Activated naive CD8-positive, alpha-beta T cell treated with anti-CD3 and anti-CD28 coated beads, Interleukin-2, amount 50 U/mL, for 24 hours (primary cell): ENCODE results near the gene TOM1L2.

ENCODE experiments used
- ATAC-seq: fragments of 150-1000 bp; cut with Tn5 transposase; one replicate; pipeline ENCODE4 v1.10.0; 2021
- DNase-seq: peaks from one replicate; pipeline ENCODE4 v3.0.0; 2021
- H3K27ac Mint-ChIP-seq: one replicate; pipeline ENCODE4 v1.8.0; 2021; ENCODE audit warnings: mild to moderate bottlenecking, mixed read lengths
- H3K27me3 Mint-ChIP-seq: one replicate; pipeline ENCODE4 v1.8.0; 2021; ENCODE audit warnings: mixed read lengths
- H3K36me3 Mint-ChIP-seq: one replicate; pipeline ENCODE4 v1.8.0; 2021; ENCODE audit warnings: low read depth, mixed read lengths
- H3K4me1 Mint-ChIP-seq: one replicate; pipeline ENCODE4 v1.8.0; 2021; ENCODE audit warnings: mixed read lengths
- H3K4me3 Mint-ChIP-seq: one replicate; pipeline ENCODE4 v1.8.0; 2021; ENCODE audit warnings: mild to moderate bottlenecking, moderate library complexity, mixed read lengths
- H3K9me3 Mint-ChIP-seq: one replicate; pipeline ENCODE4 v1.8.0; 2021; ENCODE audit warnings: mixed read lengths

TOM1L2 gene

DNA sequence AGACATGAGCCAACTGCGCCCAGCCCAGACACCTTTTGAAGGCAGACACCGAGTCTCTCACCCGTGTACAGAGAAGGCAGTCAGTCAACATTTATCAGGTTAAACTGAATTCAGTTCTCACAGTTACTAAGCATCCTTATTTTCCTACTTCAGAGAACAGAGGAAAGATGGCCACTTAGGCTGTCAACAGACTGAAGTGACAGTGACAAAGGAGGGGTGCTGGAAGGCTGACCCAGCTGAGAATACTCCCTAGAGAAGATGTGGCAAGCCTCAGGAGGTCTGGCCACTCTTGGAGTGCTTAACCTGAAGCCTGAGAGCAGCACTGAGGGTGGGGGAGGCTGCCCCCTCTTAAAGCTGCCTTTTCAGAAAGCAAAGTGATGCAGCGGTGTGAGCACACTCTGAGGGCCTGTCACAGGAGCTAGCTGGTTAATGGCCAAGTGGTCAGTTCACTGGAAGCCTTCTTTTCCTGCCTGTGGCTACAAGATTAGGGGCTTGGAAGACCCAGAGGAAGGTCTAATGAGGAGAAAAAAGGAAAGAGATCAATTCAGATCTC, 84.4 kb downstream of the TOM1L2 start:
- no peaks in the 10 kb centered on the region for H3K27me3 Mint-ChIP-seq
- ATAC-seq (no peak), DNase-seq (no peak)
- no peak overlapping the region for H3K4me3 Mint-ChIP-seq
- H3K27ac Mint-ChIP-seq, result no peak overlapping the region
- H3K36me3 Mint-ChIP-seq, result no peaks in the 10 kb centered on the region
- no peaks in the 10 kb centered on the region for H3K9me3 Mint-ChIP-seq
- peaks cover 8% of the 10 kb centered on the region for H3K4me1 Mint-ChIP-seq

DNA sequence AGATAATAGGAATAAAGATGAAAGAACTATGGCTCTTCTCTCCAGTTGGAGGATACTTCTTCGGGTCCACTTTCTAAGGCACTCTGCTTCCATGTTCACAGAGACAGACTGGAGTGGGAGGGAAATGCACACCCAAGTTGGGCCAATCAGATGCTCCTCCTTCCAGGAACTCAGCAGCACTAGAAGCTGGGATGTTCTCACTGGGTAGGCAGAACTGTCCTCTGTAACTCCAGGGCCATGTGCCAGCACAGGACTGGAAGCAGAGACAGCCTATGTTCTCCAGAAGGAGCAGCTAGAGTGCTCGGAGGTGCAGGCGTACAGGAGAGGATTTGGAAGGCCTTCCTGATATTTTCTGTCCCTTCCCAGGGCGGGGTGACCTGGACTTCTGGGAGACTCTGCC, 85.5 kb downstream of the TOM1L2 start:
- Mint-ChIP-seq H3K36me3 (no peaks in the 10 kb centered on the region), H3K27ac (no peak overlapping the region), H3K9me3 (no peaks in the 10 kb centered on the region), H3K4me3 (no peak overlapping the region), H3K27me3 (no peaks in the 10 kb centered on the region), H3K4me1 (peaks cover 4% of the 10 kb centered on the region)
- DNase-seq (no peak), ATAC-seq (no peak)

DNA sequence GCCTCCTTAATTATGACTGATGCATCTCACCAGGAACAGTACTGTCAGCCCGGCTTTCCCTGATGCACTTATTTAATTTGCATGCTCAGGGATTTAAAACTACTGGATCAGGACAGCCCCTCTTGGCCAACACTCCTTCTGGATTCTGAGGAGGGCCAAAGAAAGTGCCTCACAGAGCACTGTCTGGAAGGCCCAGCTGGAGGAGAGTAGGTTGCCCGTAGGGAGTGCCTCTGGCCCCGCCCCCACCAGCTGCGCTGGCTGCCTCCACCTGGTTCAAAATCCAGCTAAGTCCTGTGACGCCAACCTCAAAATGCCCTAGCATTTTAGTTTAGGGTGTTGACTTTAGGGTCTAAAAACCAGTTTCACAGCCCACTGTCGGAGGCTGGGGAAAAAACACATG, 86.0 kb downstream of the TOM1L2 start:
- Mint-ChIP-seq H3K27me3 (no peaks in the 10 kb centered on the region), H3K27ac (no peak overlapping the region)
- ATAC-seq, result no peak

DNA sequence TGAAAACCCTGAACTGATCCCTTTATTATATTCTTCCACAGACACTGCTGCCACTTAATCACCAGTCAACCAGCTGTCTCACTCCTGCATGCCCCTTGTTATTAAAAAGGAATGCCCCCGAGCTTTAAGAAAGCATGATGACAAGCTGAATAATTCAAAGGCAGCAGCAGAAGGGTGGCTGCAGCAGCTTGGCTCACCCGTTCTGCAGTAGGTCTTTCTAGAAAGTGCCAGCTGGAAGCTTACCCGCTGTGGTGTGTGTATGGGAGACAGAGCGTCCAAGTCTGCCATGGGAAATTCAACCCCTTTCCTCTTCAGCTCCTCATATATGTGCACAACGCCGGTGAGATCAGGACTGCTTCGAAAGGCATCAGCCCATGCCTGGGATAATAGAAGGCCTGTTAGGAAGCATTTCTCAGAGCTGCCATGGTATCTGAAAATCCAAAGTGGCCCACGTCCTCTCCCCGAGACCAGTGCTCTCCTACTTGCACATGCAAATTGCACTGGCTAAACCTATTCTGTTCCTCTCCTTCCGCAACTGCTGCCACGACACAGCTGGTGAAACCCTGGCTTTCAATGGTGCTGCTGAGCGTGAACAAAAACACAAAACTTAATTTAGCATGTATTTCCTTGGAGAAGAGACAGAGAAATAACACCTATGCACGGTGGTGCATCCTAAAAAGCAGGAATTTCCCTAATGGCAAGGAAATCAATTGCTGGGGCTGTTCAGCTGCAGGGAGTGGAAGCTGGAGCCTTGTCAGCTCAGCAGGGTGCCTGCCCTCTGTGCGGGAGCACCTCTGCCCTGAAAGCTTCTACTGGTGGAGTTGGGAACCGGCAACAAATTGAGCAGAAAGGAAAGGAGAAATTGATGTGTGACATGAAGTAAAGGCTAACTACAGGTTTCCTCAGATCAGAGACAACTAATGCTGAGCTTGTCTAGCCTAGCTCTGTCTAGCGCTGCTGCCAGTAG, 87.5 kb downstream of the TOM1L2 start:
- H3K36me3 Mint-ChIP-seq, result no peaks in the 10 kb centered on the region
- ATAC-seq (no peak), DNase-seq (no peak)
- H3K4me1 Mint-ChIP-seq, result peaks cover 2% of the 10 kb centered on the region
- no peaks in the 10 kb centered on the region for H3K9me3 Mint-ChIP-seq
- H3K27me3 Mint-ChIP-seq, result no peaks in the 10 kb centered on the region
- no peak overlapping the region for H3K4me3 Mint-ChIP-seq
- H3K27ac Mint-ChIP-seq, result no peak overlapping the region

More for the DNA sequence above, 86.0 kb downstream of the TOM1L2 start:
- DNase-seq, result no peak
- Mint-ChIP-seq H3K36me3 (no peaks in the 10 kb centered on the region), H3K9me3 (no peaks in the 10 kb centered on the region), H3K4me3 (no peak overlapping the region), H3K4me1 (peaks cover 4% of the 10 kb centered on the region)

DNA sequence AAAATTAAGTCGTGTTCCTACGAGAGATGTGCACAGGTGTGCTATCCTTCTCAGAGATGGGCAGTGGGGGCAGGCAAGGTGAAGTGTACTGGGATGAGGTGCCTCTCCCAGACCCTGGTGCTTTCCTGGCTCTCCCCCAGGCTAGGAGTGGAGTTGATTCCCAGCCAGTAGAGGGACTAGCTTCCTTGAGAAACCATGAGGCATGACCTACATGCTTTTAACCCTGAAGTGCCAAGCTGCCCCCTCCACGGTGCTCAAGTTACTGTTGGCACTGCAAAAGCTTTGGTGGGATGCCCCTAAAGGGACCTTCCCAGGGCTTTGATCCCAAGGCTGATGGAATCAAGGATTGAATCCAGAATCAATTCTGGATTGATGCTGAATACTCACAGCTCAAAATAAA, 88.4 kb downstream of the TOM1L2 start:
- H3K27me3 Mint-ChIP-seq, result no peaks in the 10 kb centered on the region
- no peaks in the 10 kb centered on the region for H3K4me1 Mint-ChIP-seq
- DNase-seq, result no peak
- no peaks in the 10 kb centered on the region for H3K36me3 Mint-ChIP-seq
- no peak overlapping the region for H3K4me3 Mint-ChIP-seq
- ATAC-seq, result no peak
- H3K27ac Mint-ChIP-seq, result no peak overlapping the region
- no peaks in the 10 kb centered on the region for H3K9me3 Mint-ChIP-seq

DNA sequence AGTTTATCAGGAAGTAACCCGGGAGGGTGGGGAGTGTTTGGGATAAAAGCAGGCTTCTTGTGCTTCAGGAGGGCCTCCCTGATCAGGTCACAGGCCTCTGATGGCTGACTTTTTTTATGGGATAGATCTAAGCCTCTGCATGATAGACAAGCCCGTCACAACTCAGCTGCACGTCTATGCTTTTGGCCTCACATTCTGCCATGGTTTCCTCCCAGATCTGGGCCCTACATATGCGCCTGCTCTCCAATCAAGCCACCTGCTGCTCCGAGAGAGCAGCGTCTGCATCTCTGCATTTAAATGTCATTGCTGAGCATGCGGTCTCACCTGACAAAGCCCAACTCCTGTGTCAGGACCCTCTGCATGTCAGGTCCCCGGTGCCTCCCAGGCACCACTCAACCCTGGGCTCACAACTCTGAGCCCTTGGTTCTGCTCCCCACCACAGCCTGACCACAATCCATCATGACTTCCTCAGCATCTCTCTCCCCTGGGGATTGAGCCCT, 90.1 kb downstream of the TOM1L2 start:
- Mint-ChIP-seq H3K27me3 (no peaks in the 10 kb centered on the region), H3K4me3 (no peak overlapping the region), H3K9me3 (no peaks in the 10 kb centered on the region), H3K36me3 (no peaks in the 10 kb centered on the region), H3K27ac (no peak overlapping the region), H3K4me1 (no peaks in the 10 kb centered on the region)
- ATAC-seq (no peak), DNase-seq (no peak)

DNA sequence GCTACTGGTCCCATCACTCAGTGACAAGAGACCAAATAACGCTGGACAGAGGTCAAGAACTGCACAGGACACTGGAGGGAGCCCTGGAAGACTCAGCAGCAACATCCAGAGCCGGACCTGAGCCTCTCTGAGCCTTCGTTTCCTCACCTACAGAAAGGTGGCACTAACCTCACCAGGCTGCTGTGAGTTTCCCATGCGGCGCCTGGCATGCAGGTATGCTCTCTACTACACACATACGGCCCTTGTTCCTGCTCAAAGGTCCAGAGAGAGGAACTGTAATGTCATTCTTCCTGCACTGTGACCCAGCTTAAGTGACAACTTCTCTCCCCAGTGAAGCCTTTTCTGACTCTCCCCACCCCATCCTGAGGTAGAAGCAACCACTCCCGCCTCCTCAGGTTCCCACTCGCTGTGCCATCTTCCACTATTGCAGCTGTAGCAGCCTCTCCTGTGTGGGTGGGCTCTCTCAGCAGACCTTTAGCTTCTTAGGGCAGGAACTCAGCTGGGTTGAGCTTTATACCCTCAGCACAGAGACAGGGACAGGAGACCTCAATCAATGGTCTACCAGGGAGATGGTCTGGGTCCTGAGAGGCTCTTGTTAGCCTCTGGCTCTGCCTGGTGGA, 91.5 kb downstream of the TOM1L2 start:
- H3K4me1 Mint-ChIP-seq, result no peaks in the 10 kb centered on the region

DNA sequence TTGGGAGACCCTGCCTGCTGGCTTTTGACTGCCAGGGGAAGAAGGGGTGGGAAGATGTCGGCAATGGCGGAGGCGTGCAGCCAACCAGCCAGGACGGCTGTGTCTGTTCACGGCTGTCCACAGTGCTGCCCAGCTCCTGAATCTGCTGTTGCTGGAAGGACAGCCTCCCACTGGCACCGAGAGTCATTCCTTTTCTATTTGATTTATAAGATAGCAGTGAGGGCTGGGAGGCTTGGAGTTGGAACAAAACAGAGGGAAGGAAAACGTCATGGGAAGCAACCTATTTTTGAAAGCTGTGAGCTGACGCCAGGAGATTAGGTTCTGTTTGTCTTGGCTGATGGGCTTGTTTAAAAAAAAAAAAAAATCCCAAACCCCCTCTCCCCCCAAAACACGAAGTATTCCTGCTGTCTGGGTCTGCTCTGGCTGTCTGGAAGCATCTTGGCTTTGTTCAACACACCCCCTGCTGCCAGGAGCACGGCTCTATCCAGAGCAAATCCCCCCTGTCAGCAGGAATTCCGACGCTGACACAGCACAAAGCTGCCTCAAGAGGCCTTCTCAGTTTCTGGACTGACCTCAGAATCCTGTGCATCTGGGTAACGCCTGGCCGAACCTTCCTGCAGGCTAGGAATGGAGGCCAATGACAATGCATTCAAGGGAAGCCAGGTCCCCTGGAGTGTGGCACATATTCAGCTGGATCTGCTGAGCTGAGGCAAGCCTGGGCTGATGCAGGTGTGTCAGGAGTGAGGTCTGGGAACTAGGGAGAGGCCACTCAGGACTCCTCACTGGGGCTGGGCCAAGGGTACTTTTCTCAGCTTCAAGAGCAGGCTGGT, 94.5 kb downstream of the TOM1L2 start:
- Mint-ChIP-seq H3K4me1 (no peaks in the 10 kb centered on the region), H3K27me3 (no peaks in the 10 kb centered on the region), H3K4me3 (no peak overlapping the region), H3K9me3 (no peaks in the 10 kb centered on the region), H3K27ac (no peak overlapping the region), H3K36me3 (no peaks in the 10 kb centered on the region)
- ATAC-seq, result no peak
- no peak for DNase-seq

More for the DNA sequence above, 91.5 kb downstream of the TOM1L2 start:
- no peaks in the 10 kb centered on the region for H3K9me3 Mint-ChIP-seq
- H3K4me3 Mint-ChIP-seq, result no peak overlapping the region
- ATAC-seq (no peak), DNase-seq (no peak)
- H3K27ac Mint-ChIP-seq, result no peak overlapping the region
- H3K27me3 Mint-ChIP-seq, result no peaks in the 10 kb centered on the region
- no peaks in the 10 kb centered on the region for H3K36me3 Mint-ChIP-seq

DNA sequence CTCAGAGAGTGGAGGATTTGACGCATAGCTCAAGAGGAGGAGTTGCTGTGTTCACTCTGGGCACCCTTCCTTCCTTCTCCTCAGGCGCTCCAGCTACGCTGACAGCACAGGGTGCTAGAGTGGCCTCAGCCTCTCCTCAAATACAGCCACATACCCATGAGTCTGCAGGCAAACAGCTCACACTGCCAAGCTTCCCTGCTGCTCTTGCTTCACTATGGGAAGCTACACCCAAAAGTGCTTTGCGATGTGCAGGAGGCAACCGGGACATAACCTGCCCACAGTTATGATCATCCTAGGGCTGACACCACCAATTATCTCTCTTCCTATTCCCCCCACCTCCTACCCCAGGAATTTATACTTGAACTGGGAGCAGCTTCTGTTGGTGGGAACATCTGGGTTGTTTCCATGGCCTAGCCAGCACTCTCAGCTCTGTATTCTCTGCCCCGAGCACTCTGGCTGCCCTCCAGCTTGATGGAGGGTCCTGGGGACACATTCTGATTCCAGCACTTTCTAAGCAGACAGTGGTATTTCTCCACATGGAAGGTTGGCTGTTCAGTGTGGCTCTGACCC, 95.2 kb downstream of the TOM1L2 start:
- Mint-ChIP-seq H3K36me3 (no peaks in the 10 kb centered on the region), H3K27ac (no peak overlapping the region), H3K9me3 (no peaks in the 10 kb centered on the region), H3K4me3 (no peak overlapping the region), H3K27me3 (no peaks in the 10 kb centered on the region), H3K4me1 (no peaks in the 10 kb centered on the region)
- DNase-seq, result no peak
- ATAC-seq, result no peak

DNA sequence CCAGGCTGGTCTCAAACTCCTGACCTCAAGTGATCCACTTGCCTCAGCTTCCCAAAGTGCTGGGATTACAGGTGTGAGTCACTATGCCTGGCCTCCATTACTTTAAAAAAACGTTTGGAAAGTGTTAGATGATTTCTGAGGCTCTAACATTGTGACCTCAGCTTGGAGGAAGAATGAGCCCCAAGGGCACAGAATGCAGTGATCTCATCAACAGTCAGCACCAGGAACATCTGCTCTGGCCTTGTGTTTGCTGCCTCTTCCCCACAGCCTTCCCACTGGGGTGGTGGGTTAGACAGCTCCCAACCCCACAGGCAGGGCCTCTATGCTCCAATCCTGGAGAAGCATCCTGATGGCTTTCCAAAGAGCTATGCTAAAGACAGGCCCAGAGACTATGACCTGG, 97.7 kb downstream of the TOM1L2 start:
- DNase-seq (no peak), ATAC-seq (no peak)
- Mint-ChIP-seq H3K4me3 (no peak overlapping the region), H3K27ac (no peak overlapping the region), H3K4me1 (no peaks in the 10 kb centered on the region), H3K27me3 (no peaks in the 10 kb centered on the region), H3K9me3 (no peaks in the 10 kb centered on the region), H3K36me3 (no peaks in the 10 kb centered on the region)

DNA sequence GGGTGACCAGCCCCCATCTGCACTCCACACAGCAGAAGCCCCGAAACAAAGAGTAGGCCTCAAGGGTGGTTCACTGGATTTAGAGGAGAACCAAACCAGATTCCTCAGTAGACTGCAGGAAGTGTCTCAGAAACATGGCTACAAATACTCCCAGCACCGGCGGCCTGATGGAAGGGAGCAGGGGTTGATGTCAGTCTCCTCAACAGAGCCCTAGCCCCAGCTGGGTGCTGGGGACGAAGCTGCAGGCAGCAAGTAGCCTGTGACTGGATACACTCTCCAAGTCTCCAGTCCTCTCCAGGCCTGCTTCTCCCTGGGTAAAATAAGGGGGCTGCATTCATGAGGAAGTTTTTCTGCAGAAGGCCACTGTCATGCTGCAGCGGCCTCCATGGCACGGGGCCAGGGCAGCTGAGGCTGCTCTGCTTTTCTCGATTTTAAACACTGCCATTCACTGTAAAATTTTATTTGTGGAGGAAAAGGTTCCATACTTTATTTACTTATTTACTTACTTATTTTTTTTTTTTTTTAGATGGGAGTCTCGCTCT, 98.7 kb downstream of the TOM1L2 start:
- no peaks in the 10 kb centered on the region for H3K36me3 Mint-ChIP-seq
- H3K9me3 Mint-ChIP-seq, result no peaks in the 10 kb centered on the region
- H3K27me3 Mint-ChIP-seq, result no peaks in the 10 kb centered on the region
- no peak overlapping the region for H3K27ac Mint-ChIP-seq
- H3K4me3 Mint-ChIP-seq, result no peak overlapping the region
- H3K4me1 Mint-ChIP-seq, result no peaks in the 10 kb centered on the region
- ATAC-seq (no peak), DNase-seq (no peak)

DNA sequence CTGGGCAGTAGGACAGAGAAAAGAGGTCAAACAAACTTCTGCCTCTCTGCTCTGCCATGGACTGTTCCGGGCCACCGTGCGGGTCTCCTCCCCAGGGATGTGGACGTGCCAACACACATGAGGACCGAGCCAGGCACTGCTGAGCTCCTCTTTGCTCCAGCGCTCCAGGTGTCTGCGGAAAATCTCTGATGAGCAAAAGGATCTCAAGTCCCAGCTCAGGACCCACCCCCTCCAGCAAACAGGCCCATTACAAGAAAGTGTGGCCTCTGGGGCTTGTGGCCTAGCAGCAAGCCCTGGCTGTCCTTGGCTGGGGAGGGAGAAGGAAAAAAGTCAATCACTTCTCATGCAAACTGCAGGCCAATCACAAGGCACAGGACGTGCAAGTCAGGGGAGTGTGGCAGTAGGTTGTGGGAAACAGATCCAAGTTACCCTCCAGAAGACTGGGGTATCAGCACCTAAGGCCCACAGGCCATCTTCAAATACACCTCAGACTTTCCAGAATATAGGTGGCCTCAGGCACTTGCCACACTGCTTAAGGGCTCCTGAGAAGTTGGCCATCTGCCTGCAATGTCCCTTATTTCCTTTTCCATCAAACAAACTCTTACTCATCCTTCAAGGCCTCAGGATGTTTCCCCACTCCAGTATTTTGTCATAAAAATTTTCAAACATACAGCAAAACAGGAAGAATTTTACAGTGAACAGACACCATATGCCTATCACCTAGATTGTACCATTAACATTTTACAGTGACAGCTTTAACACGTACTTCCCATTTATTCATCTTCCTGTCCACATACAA, 99.5 kb downstream of the TOM1L2 start:
- H3K36me3 Mint-ChIP-seq, result no peaks in the 10 kb centered on the region
- H3K9me3 Mint-ChIP-seq, result no peaks in the 10 kb centered on the region
- no peak overlapping the region for H3K4me3 Mint-ChIP-seq
- DNase-seq (no peak), ATAC-seq (no peak)
- H3K27ac Mint-ChIP-seq, result no peak overlapping the region
- no peaks in the 10 kb centered on the region for H3K27me3 Mint-ChIP-seq
- H3K4me1 Mint-ChIP-seq, result no peaks in the 10 kb centered on the region

DNA sequence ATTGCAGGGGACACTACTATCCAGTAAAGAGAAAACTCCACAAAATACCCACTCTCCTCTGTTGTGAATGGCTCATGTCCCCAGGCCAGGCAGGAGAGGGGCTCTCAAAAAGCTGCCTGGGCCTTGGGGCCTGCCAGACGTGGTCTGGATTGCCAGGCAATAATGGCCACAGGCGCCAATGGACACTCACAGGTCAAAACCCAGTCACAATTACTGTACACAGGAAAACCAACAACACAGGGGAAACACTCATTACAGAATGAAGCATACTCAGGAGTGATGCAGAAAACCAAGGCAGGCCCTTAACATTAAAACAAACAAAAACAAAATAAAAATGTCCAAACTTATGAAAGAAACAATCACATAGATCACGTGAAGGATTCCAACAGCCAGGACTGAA, 100.3 kb downstream of the TOM1L2 start:
- Mint-ChIP-seq H3K36me3 (no peaks in the 10 kb centered on the region), H3K4me1 (no peaks in the 10 kb centered on the region), H3K9me3 (no peaks in the 10 kb centered on the region), H3K4me3 (no peak overlapping the region), H3K27me3 (no peaks in the 10 kb centered on the region), H3K27ac (no peak overlapping the region)
- DNase-seq, result no peak
- no peak for ATAC-seq
